C4-2B (cell line): ENCODE data around the gene NFATC3.

Experiments used
- ZFX ChIP-seq: fragments of 450-650 bp; IDR thresholded peaks from 2 replicates; pipeline ENCODE4 v1.6.1; 2017
- TF ChIP-seq, protein P1 (sequence below): fragments of 450-650 bp; conservative IDR thresholded peaks from 2 replicates; pipeline ENCODE4 v1.5.1; 2017; ENCODE audit warnings: mild to moderate bottlenecking

DNA sequence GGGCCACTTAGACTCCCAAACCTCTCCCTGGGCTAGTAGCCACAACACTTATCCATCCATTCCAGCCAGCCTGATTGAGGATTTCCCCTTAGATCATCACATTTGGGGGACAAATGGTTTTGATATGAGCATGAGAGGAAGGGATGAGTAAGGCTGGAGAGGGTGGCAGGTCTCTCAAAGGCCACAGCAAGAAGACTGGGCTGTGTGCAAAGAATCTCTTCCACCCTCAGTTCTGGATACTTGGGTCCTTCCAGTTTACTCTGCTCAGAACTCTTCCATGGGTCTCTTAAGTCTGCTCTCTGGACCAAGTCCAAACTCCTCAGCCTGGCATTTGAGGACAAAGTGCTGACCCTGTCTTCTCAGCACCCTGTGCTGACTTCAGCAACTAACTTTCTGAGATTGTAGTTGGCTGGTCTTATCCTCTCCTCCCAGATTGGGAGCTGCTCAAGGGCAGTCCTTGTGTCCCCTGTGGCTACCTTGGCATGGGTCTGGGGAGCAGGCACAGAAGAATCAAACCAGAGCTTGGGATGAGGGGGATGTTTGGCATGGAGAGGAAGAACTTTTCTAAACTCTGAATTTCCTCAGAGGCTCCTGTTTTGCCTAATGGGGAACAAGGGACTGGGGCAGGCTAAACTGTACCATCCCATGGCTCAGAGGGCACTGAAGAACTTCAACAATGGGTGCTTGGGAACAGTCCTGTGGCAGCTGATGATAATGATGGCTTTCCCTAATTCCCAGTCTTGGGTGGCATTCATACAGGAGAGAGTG lies 3.1 kb upstream of the NFATC3 start:
- TF ChIP-seq, protein P1, sequence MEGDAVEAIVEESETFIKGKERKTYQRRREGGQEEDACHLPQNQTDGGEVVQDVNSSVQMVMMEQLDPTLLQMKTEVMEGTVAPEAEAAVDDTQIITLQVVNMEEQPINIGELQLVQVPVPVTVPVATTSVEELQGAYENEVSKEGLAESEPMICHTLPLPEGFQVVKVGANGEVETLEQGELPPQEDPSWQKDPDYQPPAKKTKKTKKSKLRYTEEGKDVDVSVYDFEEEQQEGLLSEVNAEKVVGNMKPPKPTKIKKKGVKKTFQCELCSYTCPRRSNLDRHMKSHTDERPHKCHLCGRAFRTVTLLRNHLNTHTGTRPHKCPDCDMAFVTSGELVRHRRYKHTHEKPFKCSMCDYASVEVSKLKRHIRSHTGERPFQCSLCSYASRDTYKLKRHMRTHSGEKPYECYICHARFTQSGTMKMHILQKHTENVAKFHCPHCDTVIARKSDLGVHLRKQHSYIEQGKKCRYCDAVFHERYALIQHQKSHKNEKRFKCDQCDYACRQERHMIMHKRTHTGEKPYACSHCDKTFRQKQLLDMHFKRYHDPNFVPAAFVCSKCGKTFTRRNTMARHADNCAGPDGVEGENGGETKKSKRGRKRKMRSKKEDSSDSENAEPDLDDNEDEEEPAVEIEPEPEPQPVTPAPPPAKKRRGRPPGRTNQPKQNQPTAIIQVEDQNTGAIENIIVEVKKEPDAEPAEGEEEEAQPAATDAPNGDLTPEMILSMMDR, result no peak
- no peak for TF ChIP-seq ZFX
